Measurements from ENCODE around the gene FAM219A.

DNA sequence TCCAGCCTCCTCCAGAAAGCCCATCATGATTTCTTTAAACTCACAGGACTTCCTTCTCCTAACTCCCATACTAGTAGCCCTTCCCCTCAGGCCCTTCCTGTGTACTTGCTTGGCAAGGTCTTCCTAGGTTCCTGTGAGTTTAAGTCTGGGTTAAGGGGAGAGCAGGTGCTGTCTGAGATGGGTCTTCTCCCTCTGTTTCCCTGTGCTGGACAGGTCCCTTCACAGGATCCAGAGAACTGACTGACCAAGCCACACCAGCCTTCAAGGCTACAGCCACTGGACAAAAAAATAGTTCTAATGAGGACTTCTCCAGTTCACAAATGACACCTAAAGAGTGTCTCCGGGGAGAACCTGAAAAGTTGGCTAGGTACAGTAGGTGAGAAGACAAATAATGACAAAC is 52.2 kb downstream of the FAM219A start:
- TF ChIP-seq, protein P1, sequence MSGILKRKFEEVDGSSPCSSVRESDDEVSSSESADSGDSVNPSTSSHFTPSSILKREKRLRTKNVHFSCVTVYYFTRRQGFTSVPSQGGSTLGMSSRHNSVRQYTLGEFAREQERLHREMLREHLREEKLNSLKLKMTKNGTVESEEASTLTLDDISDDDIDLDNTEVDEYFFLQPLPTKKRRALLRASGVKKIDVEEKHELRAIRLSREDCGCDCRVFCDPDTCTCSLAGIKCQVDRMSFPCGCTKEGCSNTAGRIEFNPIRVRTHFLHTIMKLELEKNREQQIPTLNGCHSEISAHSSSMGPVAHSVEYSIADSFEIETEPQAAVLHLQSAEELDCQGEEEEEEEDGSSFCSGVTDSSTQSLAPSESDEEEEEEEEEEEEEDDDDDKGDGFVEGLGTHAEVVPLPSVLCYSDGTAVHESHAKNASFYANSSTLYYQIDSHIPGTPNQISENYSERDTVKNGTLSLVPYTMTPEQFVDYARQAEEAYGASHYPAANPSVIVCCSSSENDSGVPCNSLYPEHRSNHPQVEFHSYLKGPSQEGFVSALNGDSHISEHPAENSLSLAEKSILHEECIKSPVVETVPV (CRISPR knock-in tag; IDR thresholded peaks at IDR 0.05): no peak
- TF ChIP-seq ZFP3 (CRISPR knock-in tag; IDR thresholded peaks at IDR 0.05) (no peak), ZNF8 (CRISPR knock-in tag; IDR thresholded peaks at IDR 0.05) (no peak), GLIS3 (CRISPR knock-in tag; IDR thresholded peaks at IDR 0.05) (no peak), SNAI2 (CRISPR knock-in tag; IDR thresholded peaks at IDR 0.05) (no peak), ZNF565 (CRISPR knock-in tag; conservative IDR thresholded peaks at IDR 0.05; ENCODE audit: low read depth) (no peak), ISL1 (CRISPR knock-in tag; IDR thresholded peaks at IDR 0.05) (no peak)
- TF ChIP-seq, protein P2, sequence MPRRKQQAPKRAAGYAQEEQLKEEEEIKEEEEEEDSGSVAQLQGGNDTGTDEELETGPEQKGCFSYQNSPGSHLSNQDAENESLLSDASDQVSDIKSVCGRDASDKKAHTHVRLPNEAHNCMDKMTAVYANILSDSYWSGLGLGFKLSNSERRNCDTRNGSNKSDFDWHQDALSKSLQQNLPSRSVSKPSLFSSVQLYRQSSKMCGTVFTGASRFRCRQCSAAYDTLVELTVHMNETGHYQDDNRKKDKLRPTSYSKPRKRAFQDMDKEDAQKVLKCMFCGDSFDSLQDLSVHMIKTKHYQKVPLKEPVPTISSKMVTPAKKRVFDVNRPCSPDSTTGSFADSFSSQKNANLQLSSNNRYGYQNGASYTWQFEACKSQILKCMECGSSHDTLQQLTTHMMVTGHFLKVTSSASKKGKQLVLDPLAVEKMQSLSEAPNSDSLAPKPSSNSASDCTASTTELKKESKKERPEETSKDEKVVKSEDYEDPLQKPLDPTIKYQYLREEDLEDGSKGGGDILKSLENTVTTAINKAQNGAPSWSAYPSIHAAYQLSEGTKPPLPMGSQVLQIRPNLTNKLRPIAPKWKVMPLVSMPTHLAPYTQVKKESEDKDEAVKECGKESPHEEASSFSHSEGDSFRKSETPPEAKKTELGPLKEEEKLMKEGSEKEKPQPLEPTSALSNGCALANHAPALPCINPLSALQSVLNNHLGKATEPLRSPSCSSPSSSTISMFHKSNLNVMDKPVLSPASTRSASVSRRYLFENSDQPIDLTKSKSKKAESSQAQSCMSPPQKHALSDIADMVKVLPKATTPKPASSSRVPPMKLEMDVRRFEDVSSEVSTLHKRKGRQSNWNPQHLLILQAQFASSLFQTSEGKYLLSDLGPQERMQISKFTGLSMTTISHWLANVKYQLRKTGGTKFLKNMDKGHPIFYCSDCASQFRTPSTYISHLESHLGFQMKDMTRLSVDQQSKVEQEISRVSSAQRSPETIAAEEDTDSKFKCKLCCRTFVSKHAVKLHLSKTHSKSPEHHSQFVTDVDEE (CRISPR knock-in tag; IDR thresholded peaks at IDR 0.05): no peak
- TF ChIP-seq, protein P3, sequence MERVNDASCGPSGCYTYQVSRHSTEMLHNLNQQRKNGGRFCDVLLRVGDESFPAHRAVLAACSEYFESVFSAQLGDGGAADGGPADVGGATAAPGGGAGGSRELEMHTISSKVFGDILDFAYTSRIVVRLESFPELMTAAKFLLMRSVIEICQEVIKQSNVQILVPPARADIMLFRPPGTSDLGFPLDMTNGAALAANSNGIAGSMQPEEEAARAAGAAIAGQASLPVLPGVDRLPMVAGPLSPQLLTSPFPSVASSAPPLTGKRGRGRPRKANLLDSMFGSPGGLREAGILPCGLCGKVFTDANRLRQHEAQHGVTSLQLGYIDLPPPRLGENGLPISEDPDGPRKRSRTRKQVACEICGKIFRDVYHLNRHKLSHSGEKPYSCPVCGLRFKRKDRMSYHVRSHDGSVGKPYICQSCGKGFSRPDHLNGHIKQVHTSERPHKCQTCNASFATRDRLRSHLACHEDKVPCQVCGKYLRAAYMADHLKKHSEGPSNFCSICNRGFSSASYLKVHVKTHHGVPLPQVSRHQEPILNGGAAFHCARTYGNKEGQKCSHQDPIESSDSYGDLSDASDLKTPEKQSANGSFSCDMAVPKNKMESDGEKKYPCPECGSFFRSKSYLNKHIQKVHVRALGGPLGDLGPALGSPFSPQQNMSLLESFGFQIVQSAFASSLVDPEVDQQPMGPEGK (CRISPR knock-in tag; IDR thresholded peaks at IDR 0.05; ENCODE audit: borderline replicate concordance): no peak

All from SK-N-SH treated with all-trans-retinoic acid at 6 μM for 48 hours (cell line).